HEK293 (cell line): ENCODE results near the gene GAL3ST3.

Experiments used
- CTCF ChIP-seq: fragments of 450-650 bp; formaldehyde crosslinking; IDR thresholded peaks from 2 replicates; pipeline ENCODE4 v1.5.1; 2016; ENCODE audit warnings: missing biosample characterization, missing genetic modification characterization
- SALL2 ChIP-seq: fragments of 450-650 bp; formaldehyde crosslinking; IDR thresholded peaks from 2 replicates; pipeline ENCODE4 v1.5.0; 2017; ENCODE audit warnings: missing biosample characterization, mild to moderate bottlenecking, missing genetic modification characterization, borderline replicate concordance
- YY1 ChIP-seq: fragments of 450-650 bp; formaldehyde crosslinking; IDR thresholded peaks from 2 replicates; pipeline ENCODE4 v1.5.1; 2018; ENCODE audit warnings: missing biosample characterization, missing genetic modification characterization
- ZNF146 ChIP-seq: fragments of 450-650 bp; formaldehyde crosslinking; IDR thresholded peaks from 2 replicates; pipeline ENCODE4 v1.5.1; 2016; ENCODE audit warnings: missing biosample characterization, missing genetic modification characterization
- ZNF148 ChIP-seq: fragments of 450-650 bp; formaldehyde crosslinking; IDR thresholded peaks from 2 replicates; pipeline ENCODE4 v1.5.0; 2017; ENCODE audit warnings: missing biosample characterization, missing genetic modification characterization, borderline replicate concordance
- ZNF16 ChIP-seq: fragments of 450-650 bp; formaldehyde crosslinking; IDR thresholded peaks from 2 replicates; pipeline ENCODE4 v1.5.1; 2016; ENCODE audit warnings: low read depth, missing biosample characterization, missing genetic modification characterization
- ZNF354C ChIP-seq: fragments of 450-650 bp; formaldehyde crosslinking; IDR thresholded peaks from 2 replicates; pipeline ENCODE4 v1.5.1; 2016; ENCODE audit warnings: missing biosample characterization, missing genetic modification characterization, low read depth, borderline replicate concordance
- ZNF561 ChIP-seq: fragments of 450-650 bp; IDR thresholded peaks from 2 replicates; pipeline ENCODE4 v1.5.1; 2018; ENCODE audit warnings: missing biosample characterization, missing genetic modification characterization, borderline replicate concordance
- ZNF707 ChIP-seq: fragments of 450-650 bp; formaldehyde crosslinking; IDR thresholded peaks from 2 replicates; pipeline ENCODE4 v1.5.1; 2016; ENCODE audit warnings: missing biosample characterization, missing genetic modification characterization
- ZNF768 ChIP-seq: fragments of 450-650 bp; formaldehyde crosslinking; IDR thresholded peaks from 2 replicates; pipeline ENCODE4 v1.5.1; 2018; ENCODE audit warnings: missing biosample characterization, mild to moderate bottlenecking, missing genetic modification characterization
- TF ChIP-seq, protein P1 (sequence below): IDR thresholded peaks from 2 replicates; pipeline ENCODE4 v1.6.1; 2011; ENCODE audit warnings: mild to moderate bottlenecking, low read depth, low read length, borderline replicate concordance
- TF ChIP-seq, protein P2 (sequence below): fragments of 450-650 bp; formaldehyde crosslinking; IDR thresholded peaks from 2 replicates; pipeline ENCODE4 v1.5.1; 2016; ENCODE audit warnings: missing biosample characterization, missing genetic modification characterization

GRCh38 chr11:66062408-66062807, 13.4 kb upstream of the GAL3ST3 start:
- TF ChIP-seq CTCF (tag by site-specific recombination): no peak
- no peak for TF ChIP-seq ZNF561 (tag by site-specific recombination)
- no peak for TF ChIP-seq ZNF16
- TF ChIP-seq ZNF768: no peak
- no peak for TF ChIP-seq SALL2 (tag by site-specific recombination)
- TF ChIP-seq ZNF707: no peak
- TF ChIP-seq, protein P1, sequence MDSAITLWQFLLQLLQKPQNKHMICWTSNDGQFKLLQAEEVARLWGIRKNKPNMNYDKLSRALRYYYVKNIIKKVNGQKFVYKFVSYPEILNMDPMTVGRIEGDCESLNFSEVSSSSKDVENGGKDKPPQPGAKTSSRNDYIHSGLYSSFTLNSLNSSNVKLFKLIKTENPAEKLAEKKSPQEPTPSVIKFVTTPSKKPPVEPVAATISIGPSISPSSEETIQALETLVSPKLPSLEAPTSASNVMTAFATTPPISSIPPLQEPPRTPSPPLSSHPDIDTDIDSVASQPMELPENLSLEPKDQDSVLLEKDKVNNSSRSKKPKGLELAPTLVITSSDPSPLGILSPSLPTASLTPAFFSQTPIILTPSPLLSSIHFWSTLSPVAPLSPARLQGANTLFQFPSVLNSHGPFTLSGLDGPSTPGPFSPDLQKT: no peak
- no peak for TF ChIP-seq ZNF354C (tag by site-specific recombination)
- no peak for TF ChIP-seq ZNF146
- TF ChIP-seq YY1: no peak
- TF ChIP-seq, protein P2, sequence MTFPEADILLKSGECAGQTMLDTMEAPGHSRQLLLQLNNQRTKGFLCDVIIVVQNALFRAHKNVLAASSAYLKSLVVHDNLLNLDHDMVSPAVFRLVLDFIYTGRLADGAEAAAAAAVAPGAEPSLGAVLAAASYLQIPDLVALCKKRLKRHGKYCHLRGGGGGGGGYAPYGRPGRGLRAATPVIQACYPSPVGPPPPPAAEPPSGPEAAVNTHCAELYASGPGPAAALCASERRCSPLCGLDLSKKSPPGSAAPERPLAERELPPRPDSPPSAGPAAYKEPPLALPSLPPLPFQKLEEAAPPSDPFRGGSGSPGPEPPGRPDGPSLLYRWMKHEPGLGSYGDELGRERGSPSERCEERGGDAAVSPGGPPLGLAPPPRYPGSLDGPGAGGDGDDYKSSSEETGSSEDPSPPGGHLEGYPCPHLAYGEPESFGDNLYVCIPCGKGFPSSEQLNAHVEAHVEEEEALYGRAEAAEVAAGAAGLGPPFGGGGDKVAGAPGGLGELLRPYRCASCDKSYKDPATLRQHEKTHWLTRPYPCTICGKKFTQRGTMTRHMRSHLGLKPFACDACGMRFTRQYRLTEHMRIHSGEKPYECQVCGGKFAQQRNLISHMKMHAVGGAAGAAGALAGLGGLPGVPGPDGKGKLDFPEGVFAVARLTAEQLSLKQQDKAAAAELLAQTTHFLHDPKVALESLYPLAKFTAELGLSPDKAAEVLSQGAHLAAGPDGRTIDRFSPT (tag by site-specific recombination): no peak
- TF ChIP-seq ZNF148 (tag by site-specific recombination): no peak
